Activated T-helper 2 cell treated with anti-CD3 and anti-CD28 coated beads, Interferon-gamma antibody, Interleukin-2, Interleukin-4, amounts not matched to agents 10 μg/mL and 5 μg/mL and 100 μg/mL, durations not matched to agents 14 hours and 24 hours and 36 hours (primary cell): ENCODE measurements around the gene MAMSTR. TPM values are rescaled to one million over a fixed set of nuclear protein-coding genes. Genes with fewer than 3 reads are reported as not detected.
A peak's percentile ranks its signal among the peaks of the same experiment; 100 is the strongest.
"Not testable (repeated sequence)": the region's sequence is repeated elsewhere in the genome, so short reads cannot be mapped to it uniquely, and the experiment has no call there.

ENCODE experiments used
- DNase-seq: peaks from one replicate; pipeline ENCODE4 v3.0.0; 2021; ENCODE audit warnings: low spot score
- H3K27ac Mint-ChIP-seq: one replicate; pipeline ENCODE4 v1.8.0; 2021; ENCODE audit warnings: mixed read lengths
- H3K27me3 Mint-ChIP-seq: one replicate; pipeline ENCODE4 v1.8.0; 2021; ENCODE audit warnings: low read depth, mixed read lengths
- H3K36me3 Mint-ChIP-seq: one replicate; pipeline ENCODE4 v1.8.0; 2021; ENCODE audit warnings: low read depth, mixed read lengths
- H3K4me1 Mint-ChIP-seq: one replicate; pipeline ENCODE4 v1.8.0; 2021; ENCODE audit warnings: low read depth, mixed read lengths
- H3K4me3 Mint-ChIP-seq: one replicate; pipeline ENCODE4 v1.8.0; 2021; ENCODE audit warnings: low read depth, mild to moderate bottlenecking, moderate library complexity, mixed read lengths
- H3K9me3 Mint-ChIP-seq: one replicate; pipeline ENCODE4 v1.8.0; 2021; ENCODE audit warnings: mixed read lengths
- intact Hi-C: fragments of 100-400 bp; cut with micrococcal nuclease; formaldehyde crosslinking; loops from one replicate; pipeline ENCODE4 v1.15.1; 2023
- total RNA-seq: library from RNA; stranded (reverse); gene quantifications from 2 replicates; pipeline ENCODE4 v1.2.3, GENCODE V29; 2022

MAMSTR gene
- total RNA-seq, 1 donor from 2014 or later, result 1.2 TPM

DNA sequence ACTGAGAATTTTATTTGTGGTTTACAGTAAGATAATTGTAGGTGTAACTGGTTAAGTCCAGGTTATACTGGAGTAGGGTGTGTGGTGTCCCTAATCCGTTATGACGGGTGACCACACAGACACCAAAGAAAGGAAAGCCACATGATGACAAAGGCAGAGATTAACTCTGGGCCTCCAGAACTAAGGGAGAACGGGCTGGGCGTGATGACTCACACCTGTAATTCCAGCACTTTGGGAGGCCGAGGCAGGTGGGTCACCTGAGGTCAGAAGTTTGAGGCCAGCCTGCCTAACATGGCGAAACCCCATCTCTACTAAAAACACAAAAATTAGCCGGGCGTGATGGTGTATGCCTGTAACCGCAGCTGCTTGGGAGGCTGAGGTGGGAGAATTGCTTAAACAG, 33.9 kb downstream of the MAMSTR start:
- Mint-ChIP-seq H3K9me3 (no peaks in the 10 kb centered on the region), H3K27ac (no peak overlapping the region), H3K4me3 (no peak overlapping the region), H3K27me3 (no peaks in the 10 kb centered on the region), H3K36me3 (no peaks in the 10 kb centered on the region), H3K4me1 (no peaks in the 10 kb centered on the region)
- DNase-seq, result no peak
- intact Hi-C loops, result no loop called here

GRCh38 chr19:48683349-48683748, 36.2 kb downstream of the MAMSTR start:
- no peak for DNase-seq
- no peaks in the 10 kb centered on the region for H3K27me3 Mint-ChIP-seq
- H3K27ac Mint-ChIP-seq, result no peak overlapping the region
- H3K4me1 Mint-ChIP-seq, result no peaks in the 10 kb centered on the region
- intact Hi-C loops, result no loop called here
- no peak overlapping the region for H3K4me3 Mint-ChIP-seq
- no peaks in the 10 kb centered on the region for H3K36me3 Mint-ChIP-seq
- H3K9me3 Mint-ChIP-seq, result no peaks in the 10 kb centered on the region

GRCh38 chr19:48681127-48681470, 38.4 kb downstream of the MAMSTR start:
- Mint-ChIP-seq H3K27me3 (no peaks in the 10 kb centered on the region), H3K4me1 (no peaks in the 10 kb centered on the region), H3K27ac (no peak overlapping the region), H3K4me3 (no peak overlapping the region), H3K9me3 (no peaks in the 10 kb centered on the region), H3K36me3 (no peaks in the 10 kb centered on the region)
- intact Hi-C loops, result no loop called here
- DNase-seq, result no peak

GRCh38 chr19:48680436-48681126, 38.9 kb downstream of the MAMSTR start:
- Mint-ChIP-seq H3K27me3 (no peaks in the 10 kb centered on the region), H3K9me3 (no peaks in the 10 kb centered on the region), H3K4me3 (no peak overlapping the region), H3K27ac (no peak overlapping the region), H3K4me1 (no peaks in the 10 kb centered on the region), H3K36me3 (no peaks in the 10 kb centered on the region)
- DNase-seq, result no peak
- intact Hi-C loops, result no loop called here

GRCh38 chr19:48680006-48680405, 39.5 kb downstream of the MAMSTR start:
- intact Hi-C loops, H3K9me3 Mint-ChIP-seq: not testable (repeated sequence)

DNA sequence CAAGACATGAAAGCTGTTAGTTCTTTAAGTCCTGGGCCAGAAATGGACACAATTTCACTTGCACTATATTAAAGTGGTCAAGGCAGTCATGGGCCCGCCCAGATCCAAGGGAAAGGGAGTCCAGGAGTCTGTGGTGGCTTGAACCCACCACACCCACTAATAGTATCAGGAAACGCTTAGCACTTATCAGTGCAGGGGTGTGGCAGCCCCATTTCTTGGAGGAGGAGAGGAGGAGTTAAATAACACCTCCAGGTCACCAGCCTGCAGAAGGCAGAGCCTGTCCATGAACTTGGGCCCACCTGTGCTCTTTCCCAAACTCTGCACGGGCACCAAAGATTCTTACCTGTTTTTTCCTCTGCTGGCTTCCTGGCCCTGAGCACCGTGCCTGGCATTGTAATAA, 41.3 kb downstream of the MAMSTR start:
- Mint-ChIP-seq H3K27ac (no peak overlapping the region), H3K4me1 (peaks cover 5% of the 10 kb centered on the region), H3K4me3 (no peak overlapping the region), H3K27me3 (no peaks in the 10 kb centered on the region), H3K36me3 (no peaks in the 10 kb centered on the region), H3K9me3 (no peaks in the 10 kb centered on the region)
- intact Hi-C loops, result no loop called here
- no peak for DNase-seq

More at GRCh38 chr19:48680006-48680405, 39.5 kb downstream of the MAMSTR start:
- not testable (repeated sequence) for DNase-seq, H3K27me3 Mint-ChIP-seq, H3K4me1 Mint-ChIP-seq, H3K27ac Mint-ChIP-seq, H3K4me3 Mint-ChIP-seq, H3K36me3 Mint-ChIP-seq

DNA sequence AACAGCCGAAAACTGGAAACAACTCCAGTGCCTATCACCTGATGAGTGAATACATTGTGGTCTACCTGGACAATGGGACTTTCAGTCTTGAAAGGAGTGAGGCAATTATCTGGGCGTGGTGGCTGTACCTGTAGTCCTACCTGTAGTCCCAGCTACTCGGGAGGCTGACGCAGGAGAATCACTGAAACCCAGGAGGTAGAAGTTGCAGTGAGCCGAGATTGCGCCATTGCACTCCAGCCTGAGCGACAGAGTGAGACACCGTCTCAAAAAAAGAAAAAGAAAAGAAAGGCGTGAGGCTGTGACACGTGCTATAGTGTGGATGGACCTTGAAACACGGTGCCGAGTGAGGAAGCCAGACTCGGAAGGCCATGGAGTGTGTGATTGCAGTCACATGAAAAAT, 42.6 kb downstream of the MAMSTR start:
- Mint-ChIP-seq H3K4me1 (peaks cover 5% of the 10 kb centered on the region), H3K27ac (no peak overlapping the region), H3K36me3 (no peaks in the 10 kb centered on the region), H3K4me3 (no peak overlapping the region), H3K27me3 (no peaks in the 10 kb centered on the region), H3K9me3 (no peaks in the 10 kb centered on the region)
- DNase-seq, result no peak
- intact Hi-C loops, result no loop called here

GRCh38 chr19:48676487-48676886, 43.0 kb downstream of the MAMSTR start:
- no peak for DNase-seq
- Mint-ChIP-seq H3K27ac (no peak overlapping the region), H3K27me3 (no peaks in the 10 kb centered on the region), H3K4me3 (no peak overlapping the region), H3K9me3 (no peaks in the 10 kb centered on the region), H3K4me1 (peaks cover 5% of the 10 kb centered on the region), H3K36me3 (no peaks in the 10 kb centered on the region)
- intact Hi-C loops, result no loop called here

DNA sequence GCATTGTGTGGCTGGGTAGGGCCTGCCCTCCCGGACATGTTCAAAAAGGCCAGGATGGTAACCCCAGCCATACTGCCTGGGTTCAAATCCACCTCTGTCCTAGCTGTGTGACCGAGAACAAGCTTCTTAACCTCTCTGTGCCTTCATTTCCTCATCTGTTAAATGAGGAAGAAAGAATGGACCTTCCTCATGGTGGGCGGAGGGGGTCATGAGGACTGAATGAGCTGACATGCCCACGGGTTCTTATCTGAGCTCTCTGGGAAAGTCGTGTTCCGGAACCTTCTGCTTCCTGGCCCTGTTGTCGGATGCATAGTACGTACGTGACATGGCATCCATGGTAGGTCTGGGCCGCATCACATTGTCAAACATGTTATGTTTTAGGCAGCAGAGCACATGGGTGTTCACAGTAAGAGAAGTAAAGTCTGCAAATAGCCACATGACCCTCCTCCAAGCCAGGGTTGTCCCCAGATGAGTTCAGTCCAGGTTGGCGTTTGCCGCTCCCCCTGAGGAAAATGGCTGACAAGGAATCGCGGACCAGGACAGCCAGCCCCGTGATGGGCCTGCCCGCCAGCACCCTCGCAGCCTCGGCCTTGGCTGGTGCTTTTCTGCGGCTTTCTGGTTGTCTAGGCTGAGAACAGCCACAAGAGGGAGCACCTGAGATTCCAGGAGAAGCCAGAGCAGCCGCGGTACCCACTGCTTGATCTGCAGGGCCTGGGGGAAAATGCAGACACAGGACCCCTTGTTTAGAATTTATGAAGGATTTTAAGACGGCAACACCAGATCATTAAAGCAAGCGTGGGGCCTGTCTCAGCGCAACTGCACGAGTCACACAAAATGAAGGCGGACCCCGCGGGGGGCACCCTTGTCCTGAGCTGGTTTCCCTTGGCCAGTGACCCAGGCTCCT, 44.4 kb downstream of the MAMSTR start:
- peaks cover 5% of the 10 kb centered on the region for H3K4me1 Mint-ChIP-seq
- H3K36me3 Mint-ChIP-seq, result no peaks in the 10 kb centered on the region
- intact Hi-C loops, result no loop called here
- no peak overlapping the region for H3K4me3 Mint-ChIP-seq
- DNase-seq, result peak; percentile 65
- H3K9me3 Mint-ChIP-seq, result no peaks in the 10 kb centered on the region
- no peaks in the 10 kb centered on the region for H3K27me3 Mint-ChIP-seq
- no peak overlapping the region for H3K27ac Mint-ChIP-seq

DNA sequence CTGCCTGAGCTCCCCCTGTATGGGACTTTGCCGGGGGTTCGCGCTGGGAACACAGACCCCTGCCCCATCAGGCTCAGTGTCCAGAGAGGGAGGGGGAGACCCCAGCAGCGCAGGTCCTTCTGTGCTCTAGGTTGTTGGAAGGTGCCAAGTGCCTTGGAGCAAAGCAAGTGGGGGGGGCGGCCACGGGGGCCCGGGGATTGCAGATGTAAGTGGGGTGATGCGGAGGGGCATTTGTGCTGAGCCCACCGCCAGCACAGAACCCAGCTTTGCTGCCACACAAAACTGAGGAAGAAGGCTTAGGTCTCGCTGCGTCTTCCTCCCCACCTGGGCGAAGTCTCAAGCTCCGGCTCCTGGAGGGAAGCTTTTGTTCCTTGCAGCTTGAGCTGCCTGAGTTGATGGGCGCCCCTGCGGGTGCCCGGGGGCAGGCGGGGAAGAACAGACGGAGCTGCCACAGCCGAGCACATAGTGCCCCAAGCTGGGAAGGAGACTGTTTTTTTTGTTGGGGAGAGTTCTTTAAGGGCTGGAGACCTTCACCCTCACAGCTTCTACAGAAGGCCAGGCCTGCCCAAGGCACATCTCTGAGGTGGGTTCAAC, 45.2 kb downstream of the MAMSTR start:
- H3K9me3 Mint-ChIP-seq, result peaks cover 4% of the 10 kb centered on the region
- H3K36me3 Mint-ChIP-seq, result no peaks in the 10 kb centered on the region
- H3K4me3 Mint-ChIP-seq, result no peak overlapping the region
- no peaks in the 10 kb centered on the region for H3K27me3 Mint-ChIP-seq
- no peak overlapping the region for H3K27ac Mint-ChIP-seq
- DNase-seq, result no peak
- intact Hi-C loops, result no loop called here
- H3K4me1 Mint-ChIP-seq, result peaks cover 5% of the 10 kb centered on the region

DNA sequence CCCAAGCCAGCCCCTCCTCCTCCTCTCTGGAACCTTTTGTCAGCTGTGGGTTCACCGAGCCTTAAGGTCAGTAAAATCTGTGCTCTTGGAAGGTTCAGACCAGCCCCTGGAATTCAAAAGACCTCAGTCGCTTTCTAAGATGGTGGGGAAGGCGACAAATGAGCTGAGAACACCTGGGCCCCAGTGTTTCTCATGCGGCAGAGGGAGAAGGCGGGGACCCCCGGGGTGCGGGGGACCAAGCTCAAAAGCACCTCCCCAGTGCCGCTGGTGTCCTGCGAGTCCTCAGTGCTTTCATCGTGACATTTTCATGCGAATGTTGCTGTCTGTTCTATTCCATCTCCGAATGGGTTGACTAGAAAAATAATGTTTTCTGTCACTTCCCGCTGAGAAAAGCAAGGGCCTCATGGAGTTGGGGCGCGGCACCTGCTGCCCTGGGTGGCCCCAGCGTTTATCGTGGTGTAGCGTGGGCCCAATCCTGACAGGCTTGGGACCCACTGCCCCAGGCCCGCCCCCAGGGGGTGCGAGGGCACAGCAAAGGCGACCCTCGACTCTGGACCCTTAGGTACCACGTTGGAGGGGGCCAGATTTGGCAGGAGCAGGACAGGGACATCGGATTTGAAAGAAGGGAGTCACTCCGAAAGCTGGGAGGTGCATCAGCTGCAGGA, 46.0 kb downstream of the MAMSTR start:
- H3K27me3 Mint-ChIP-seq, result no peaks in the 10 kb centered on the region
- H3K9me3 Mint-ChIP-seq, result peaks cover 4% of the 10 kb centered on the region
- no peaks in the 10 kb centered on the region for H3K36me3 Mint-ChIP-seq
- H3K27ac Mint-ChIP-seq, result no peak overlapping the region
- no peak overlapping the region for H3K4me3 Mint-ChIP-seq
- DNase-seq, result no peak
- intact Hi-C loops, result no loop called here
- H3K4me1 Mint-ChIP-seq, result peaks cover 5% of the 10 kb centered on the region

- peaks cover 5% of the 10 kb centered on the region for H3K4me1 Mint-ChIP-seq
- H3K4me3 Mint-ChIP-seq, result no peak within 1 kb of the TSS
- no peak for DNase-seq
- no peak within 1 kb of the TSS for H3K27ac Mint-ChIP-seq
- peaks cover 4% of the 10 kb centered on the region for H3K9me3 Mint-ChIP-seq
- H3K27me3 Mint-ChIP-seq, result no peaks in the 10 kb centered on the region
- no peaks in the 10 kb centered on the region for H3K36me3 Mint-ChIP-seq
- intact Hi-C loops, result no loop called here
Observed at GRCh38 chr19:48672994-48673393, 46.5 kb downstream of the MAMSTR start, which contains the start of gene NTN5. Gene NTN5 (minus strand): TSS chr19:48673017. CDS start chr19:48670986, 2,031 bp downstream.
